GM18517 (cell line): ENCODE results near the gene LHX8.
A peak's percentile ranks its signal among the peaks of the same experiment; 100 is the strongest.

ENCODE experiments used
- ATAC-seq: cut with Tn5 transposase; IDR thresholded peaks from one replicate; pipeline ENCODE4 v1.9.1; 2021; ENCODE audit warnings: mild to moderate bottlenecking, moderate library complexity; ENCODE audit not compliant: unreplicated experiment

LHX8 gene

DNA sequence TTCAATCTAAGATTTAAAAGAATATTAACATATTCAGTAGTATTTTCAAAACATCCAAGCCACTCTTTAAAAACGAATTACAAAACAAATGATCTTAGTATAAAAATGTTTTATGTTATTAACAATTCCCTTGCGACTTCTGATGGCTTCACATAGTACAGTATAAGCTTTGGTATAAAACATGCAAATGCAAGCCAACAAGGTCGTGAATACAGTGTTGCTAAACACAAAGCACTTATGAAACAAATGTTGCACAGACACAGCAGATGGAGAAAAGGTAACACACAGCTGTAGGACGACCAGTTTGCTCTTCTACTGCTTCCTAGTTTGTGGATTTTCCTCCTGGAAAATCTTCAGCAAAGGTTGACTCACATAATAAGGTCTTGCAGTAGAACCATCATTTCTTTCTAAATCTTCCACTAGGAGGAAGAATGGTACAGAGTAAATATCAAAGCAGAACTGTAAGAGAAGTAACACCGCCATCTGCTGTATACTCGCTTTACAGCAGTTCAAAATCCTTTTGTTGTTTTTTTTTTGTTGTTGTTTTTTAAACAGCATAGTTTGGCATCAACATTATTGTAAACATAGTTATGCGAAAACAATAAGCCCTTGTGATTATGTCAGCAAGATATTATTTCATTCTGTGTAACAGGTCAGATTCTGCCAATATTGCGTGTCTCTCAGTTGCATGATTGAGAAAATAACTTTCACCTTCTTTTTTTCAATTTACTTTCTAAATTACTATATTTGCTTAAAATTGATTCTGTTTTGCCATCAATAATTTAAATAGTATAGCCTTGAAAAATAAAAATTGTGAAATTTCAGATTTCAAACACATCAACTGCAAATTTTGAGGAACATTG, 69.5 kb downstream of the LHX8 start:
- peak; percentile 96 for ATAC-seq

DNA sequence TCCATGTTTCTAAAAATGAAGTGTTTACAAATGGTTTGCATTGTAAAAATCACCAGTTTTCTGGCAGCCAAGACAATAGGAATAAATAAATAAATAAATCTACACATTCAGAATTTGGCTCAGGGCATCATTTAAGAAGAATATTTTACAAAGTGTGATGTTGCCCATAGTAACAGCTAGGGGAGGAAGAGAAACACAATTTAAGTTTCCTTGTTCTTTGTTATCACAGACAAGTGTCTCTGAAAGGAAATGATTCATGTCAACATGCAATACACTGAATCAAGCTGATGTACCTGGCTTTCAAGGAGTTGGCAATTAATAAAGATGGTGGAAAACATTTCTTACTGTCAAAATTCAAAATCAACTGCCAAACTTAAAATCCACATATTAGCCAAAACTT, 74.7 kb downstream of the LHX8 start:
- no peak for ATAC-seq
